Right lobe of liver (tissue), 4 donors: ENCODE results near the gene ATL1.

Experiments used
- POLR2A ChIP-seq: fragments of 450-650 bp; IDR thresholded peaks from one replicate; pipeline ENCODE4 v1.6.1; 2017; ENCODE audit warnings: antibody characterized with exemption, mild to moderate bottlenecking
- TF ChIP-seq, protein P1 (sequence below), 4 donors: fragments of 200-600 bp in 3 of 4; fragments of 450-650 bp in 1 of 4; IDR thresholded peaks; one replicate each; pipeline versions ENCODE4 v1.5.1 to v1.8.0; 2016 to 2022; ENCODE audit warnings: antibody characterized with exemption in 4 of 4, mild to moderate bottlenecking in 2 of 4
- donor health status: DM: no; HTN: no; CAD: no.
- donor health status: DM: no; HTN: no; CAD: no.
- donor health status: DM: no; HTN: yes; CAD: no.

DNA sequence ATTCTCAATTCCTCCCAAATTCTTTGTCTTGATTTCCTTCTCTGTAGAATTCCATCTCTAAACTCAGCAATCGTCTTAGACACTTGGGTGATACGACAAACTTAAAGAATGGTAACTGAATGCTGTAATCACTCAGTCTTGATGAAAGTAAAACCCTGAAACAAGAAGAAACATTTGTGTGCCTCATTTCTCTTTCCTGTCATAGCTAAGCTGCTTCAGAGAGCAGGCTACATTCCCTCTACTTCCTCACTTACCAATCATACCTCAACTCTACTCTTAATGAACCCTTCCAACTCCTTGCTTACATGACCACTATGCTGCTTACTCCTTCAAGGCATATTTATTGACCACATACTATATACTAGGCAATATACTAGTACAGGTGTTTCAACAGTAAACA is 35.9 kb upstream of the ATL1 start:
- TF ChIP-seq, protein P1, sequence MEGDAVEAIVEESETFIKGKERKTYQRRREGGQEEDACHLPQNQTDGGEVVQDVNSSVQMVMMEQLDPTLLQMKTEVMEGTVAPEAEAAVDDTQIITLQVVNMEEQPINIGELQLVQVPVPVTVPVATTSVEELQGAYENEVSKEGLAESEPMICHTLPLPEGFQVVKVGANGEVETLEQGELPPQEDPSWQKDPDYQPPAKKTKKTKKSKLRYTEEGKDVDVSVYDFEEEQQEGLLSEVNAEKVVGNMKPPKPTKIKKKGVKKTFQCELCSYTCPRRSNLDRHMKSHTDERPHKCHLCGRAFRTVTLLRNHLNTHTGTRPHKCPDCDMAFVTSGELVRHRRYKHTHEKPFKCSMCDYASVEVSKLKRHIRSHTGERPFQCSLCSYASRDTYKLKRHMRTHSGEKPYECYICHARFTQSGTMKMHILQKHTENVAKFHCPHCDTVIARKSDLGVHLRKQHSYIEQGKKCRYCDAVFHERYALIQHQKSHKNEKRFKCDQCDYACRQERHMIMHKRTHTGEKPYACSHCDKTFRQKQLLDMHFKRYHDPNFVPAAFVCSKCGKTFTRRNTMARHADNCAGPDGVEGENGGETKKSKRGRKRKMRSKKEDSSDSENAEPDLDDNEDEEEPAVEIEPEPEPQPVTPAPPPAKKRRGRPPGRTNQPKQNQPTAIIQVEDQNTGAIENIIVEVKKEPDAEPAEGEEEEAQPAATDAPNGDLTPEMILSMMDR (IDR thresholded peaks at IDR 0.05), result no peak
- no peak for TF ChIP-seq POLR2A
